ENCODE data around the gene FGF12.

The FGF12 gene

GRCh38 chr3:192489579-192489978, 237.8 kb downstream of the FGF12 start:
- no peak for DNase-seq

- no peak for DNase-seq
These were observed 240.3 kb downstream of the FGF12 start for GRCh38 chr3:192487033-192487432.

GRCh38 chr3:192482809-192483208, 244.5 kb downstream of the FGF12 start:
- no peak for DNase-seq

- DNase-seq = no peak
These were observed 244.9 kb downstream of the FGF12 start for GRCh38 chr3:192482391-192482790.

GRCh38 chr3:192481638-192482037, 245.7 kb downstream of the FGF12 start:
- DNase-seq = no peak

- peak; percentile 51 for DNase-seq
These were observed 259.9 kb downstream of the FGF12 start for GRCh38 chr3:192467230-192468140.

- no peak for DNase-seq
These were observed 278.3 kb downstream of the FGF12 start for GRCh38 chr3:192449036-192449435.

- DNase-seq = no peak
These were observed 281.3 kb downstream of the FGF12 start for GRCh38 chr3:192445770-192446644.

- no peak for DNase-seq
These were observed 282.6 kb downstream of the FGF12 start for GRCh38 chr3:192444791-192445106.

- DNase-seq = peak; percentile 41
These were observed 283.1 kb downstream of the FGF12 start for GRCh38 chr3:192444096-192444790.

- no peak for DNase-seq
These were observed 292.1 kb downstream of the FGF12 start for GRCh38 chr3:192435241-192435640.

GRCh38 chr3:192434186-192434585, 293.2 kb downstream of the FGF12 start:
- DNase-seq = no peak

GRCh38 chr3:192433704-192434103, 293.6 kb downstream of the FGF12 start:
- DNase-seq = no peak

- no peak for DNase-seq
These were observed 304.4 kb downstream of the FGF12 start for GRCh38 chr3:192422997-192423342.

- no peak for DNase-seq
These were observed 304.9 kb downstream of the FGF12 start for GRCh38 chr3:192422321-192422996.

- no peak for DNase-seq
These were observed 308.0 kb downstream of the FGF12 start for GRCh38 chr3:192419312-192419711.

GRCh38 chr3:192417559-192418055, 309.7 kb downstream of the FGF12 start:
- no peak for DNase-seq

GRCh38 chr3:192417017-192417416, 310.3 kb downstream of the FGF12 start:
- no peak for DNase-seq

GRCh38 chr3:192413461-192413860, 313.9 kb downstream of the FGF12 start:
- no peak for DNase-seq

- DNase-seq = no peak
These were observed 316.7 kb downstream of the FGF12 start for GRCh38 chr3:192410684-192410960.

GRCh38 chr3:192409838-192410683, 317.3 kb downstream of the FGF12 start:
- no peak for DNase-seq
